ENCODE results near the gene CAPN7.

The CAPN7 gene

GRCh38 chr3:15197340-15198029 is 8.6 kb upstream of the CAPN7 start:
- DNase-seq: no peak
- in situ Hi-C loops (cut with MboI; ENCODE audit: low pct_unique_long_range_greater_than_20kb, low sequenced_read_pairs): no loop called here

GRCh38 chr3:15198686-15199085 is 7.4 kb upstream of the CAPN7 start:
- DNase-seq: no peak
- in situ Hi-C loops (cut with MboI; ENCODE audit: low pct_unique_long_range_greater_than_20kb, low sequenced_read_pairs): no loop called here

GRCh38 chr3:15199493-15200105 is 6.4 kb upstream of the CAPN7 start:
- in situ Hi-C loops (cut with MboI; ENCODE audit: low pct_unique_long_range_greater_than_20kb, low sequenced_read_pairs): no loop called here
- DNase-seq: no peak

GRCh38 chr3:15204005-15204404 is 2.0 kb upstream of the CAPN7 start:
- in situ Hi-C loops (cut with MboI; ENCODE audit: low pct_unique_long_range_greater_than_20kb, low sequenced_read_pairs): no loop called here
- no peak for DNase-seq

GRCh38 chr3:15205482-15205933 is 538 bp upstream of the CAPN7 start:
- DNase-seq: no peak
- in situ Hi-C loops (cut with MboI; ENCODE audit: low pct_unique_long_range_greater_than_20kb, low sequenced_read_pairs): no loop called here

- peak; percentile 69 for DNase-seq
- in situ Hi-C loops (cut with MboI; ENCODE audit: low pct_unique_long_range_greater_than_20kb, low sequenced_read_pairs): no loop called here
Measured at GRCh38 chr3:15206662-15207576, 873 bp downstream of the CAPN7 start.

GRCh38 chr3:15207836-15208504 is 1.9 kb downstream of the CAPN7 start:
- DNase-seq: peak; percentile 11
- in situ Hi-C loops (cut with MboI; ENCODE audit: low pct_unique_long_range_greater_than_20kb, low sequenced_read_pairs): no loop called here

GRCh38 chr3:15211937-15212336 is 5.9 kb downstream of the CAPN7 start:
- in situ Hi-C loops (cut with MboI; ENCODE audit: low pct_unique_long_range_greater_than_20kb, low sequenced_read_pairs): no loop called here
- DNase-seq: no peak

- in situ Hi-C loops (cut with MboI; ENCODE audit: low pct_unique_long_range_greater_than_20kb, low sequenced_read_pairs): no loop called here
- DNase-seq: no peak
Measured at GRCh38 chr3:15214758-15215157, 8.7 kb downstream of the CAPN7 start.

GRCh38 chr3:15215996-15216395 is 9.9 kb downstream of the CAPN7 start:
- in situ Hi-C loops (cut with MboI; ENCODE audit: low pct_unique_long_range_greater_than_20kb, low sequenced_read_pairs): no loop called here
- DNase-seq: no peak

GRCh38 chr3:15216501-15216900 is 10.5 kb downstream of the CAPN7 start:
- in situ Hi-C loops (cut with MboI; ENCODE audit: low pct_unique_long_range_greater_than_20kb, low sequenced_read_pairs): no loop called here

GRCh38 chr3:15217011-15217671 is 11.1 kb downstream of the CAPN7 start:
- DNase-seq: no peak
- in situ Hi-C loops (cut with MboI; ENCODE audit: low pct_unique_long_range_greater_than_20kb, low sequenced_read_pairs): no loop called here

More at GRCh38 chr3:15216501-15216900, 10.5 kb downstream of the CAPN7 start:
- no peak for DNase-seq

GRCh38 chr3:15217841-15218267 is 11.8 kb downstream of the CAPN7 start:
- in situ Hi-C loops (cut with MboI; ENCODE audit: low pct_unique_long_range_greater_than_20kb, low sequenced_read_pairs): no loop called here
- DNase-seq: no peak

GRCh38 chr3:15218689-15219088 is 12.6 kb downstream of the CAPN7 start:
- no peak for DNase-seq
- in situ Hi-C loops (cut with MboI; ENCODE audit: low pct_unique_long_range_greater_than_20kb, low sequenced_read_pairs): no loop called here

- no peak for DNase-seq
- in situ Hi-C loops (cut with MboI; ENCODE audit: low pct_unique_long_range_greater_than_20kb, low sequenced_read_pairs): no loop called here
Measured at GRCh38 chr3:15220056-15220455, 14.0 kb downstream of the CAPN7 start.

GRCh38 chr3:15220661-15221060 is 14.6 kb downstream of the CAPN7 start:
- in situ Hi-C loops (cut with MboI; ENCODE audit: low pct_unique_long_range_greater_than_20kb, low sequenced_read_pairs): no loop called here
- DNase-seq: no peak

- in situ Hi-C loops (cut with MboI; ENCODE audit: low pct_unique_long_range_greater_than_20kb, low sequenced_read_pairs): no loop called here
- no peak for DNase-seq
Measured at GRCh38 chr3:15221574-15222217, 15.7 kb downstream of the CAPN7 start.
